ENCODE results near the gene MIPOL1.

DNA sequence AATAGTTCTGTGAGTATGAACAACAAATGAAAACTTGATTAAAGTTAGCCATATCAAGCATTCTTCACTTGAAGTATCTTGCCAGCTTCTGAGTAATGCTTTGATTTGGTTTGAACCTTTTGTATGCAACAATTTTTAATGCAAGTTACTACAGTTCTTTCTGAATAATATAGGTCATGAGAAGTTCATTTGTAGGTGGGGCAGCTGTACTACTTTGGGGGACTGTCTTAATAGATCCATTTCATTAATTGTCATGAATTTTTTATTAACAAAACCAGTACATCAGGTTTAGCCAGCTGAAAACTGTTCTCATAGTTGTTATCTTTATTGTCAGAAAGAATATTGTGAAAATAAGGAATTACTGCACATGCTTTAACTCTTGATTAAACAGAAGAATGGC is 254.6 kb downstream of the MIPOL1 start:
- TF ChIP-seq, protein P1, sequence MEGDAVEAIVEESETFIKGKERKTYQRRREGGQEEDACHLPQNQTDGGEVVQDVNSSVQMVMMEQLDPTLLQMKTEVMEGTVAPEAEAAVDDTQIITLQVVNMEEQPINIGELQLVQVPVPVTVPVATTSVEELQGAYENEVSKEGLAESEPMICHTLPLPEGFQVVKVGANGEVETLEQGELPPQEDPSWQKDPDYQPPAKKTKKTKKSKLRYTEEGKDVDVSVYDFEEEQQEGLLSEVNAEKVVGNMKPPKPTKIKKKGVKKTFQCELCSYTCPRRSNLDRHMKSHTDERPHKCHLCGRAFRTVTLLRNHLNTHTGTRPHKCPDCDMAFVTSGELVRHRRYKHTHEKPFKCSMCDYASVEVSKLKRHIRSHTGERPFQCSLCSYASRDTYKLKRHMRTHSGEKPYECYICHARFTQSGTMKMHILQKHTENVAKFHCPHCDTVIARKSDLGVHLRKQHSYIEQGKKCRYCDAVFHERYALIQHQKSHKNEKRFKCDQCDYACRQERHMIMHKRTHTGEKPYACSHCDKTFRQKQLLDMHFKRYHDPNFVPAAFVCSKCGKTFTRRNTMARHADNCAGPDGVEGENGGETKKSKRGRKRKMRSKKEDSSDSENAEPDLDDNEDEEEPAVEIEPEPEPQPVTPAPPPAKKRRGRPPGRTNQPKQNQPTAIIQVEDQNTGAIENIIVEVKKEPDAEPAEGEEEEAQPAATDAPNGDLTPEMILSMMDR (IDR thresholded peaks at IDR 0.05 in 8 of 11, conservative IDR thresholded peaks at IDR 0.05 in 3 of 11) = no peak
- TF ChIP-seq POLR2A (IDR thresholded peaks at IDR 0.05) (no peak), POLR2AphosphoS5 (IDR thresholded peaks at IDR 0.05) (no peak)
